DMS53 (cell line): ENCODE results near the gene MAPKAPK2.

Experiments used
- DNase-seq: peaks from one replicate; lab custom pipeline; 2025; lab: John Stamatoyannopoulos, UW

The MAPKAPK2 gene

GRCh38 chr1:206722751-206723461 lies 38.2 kb downstream of the MAPKAPK2 start:
- no peak for DNase-seq

DNA sequence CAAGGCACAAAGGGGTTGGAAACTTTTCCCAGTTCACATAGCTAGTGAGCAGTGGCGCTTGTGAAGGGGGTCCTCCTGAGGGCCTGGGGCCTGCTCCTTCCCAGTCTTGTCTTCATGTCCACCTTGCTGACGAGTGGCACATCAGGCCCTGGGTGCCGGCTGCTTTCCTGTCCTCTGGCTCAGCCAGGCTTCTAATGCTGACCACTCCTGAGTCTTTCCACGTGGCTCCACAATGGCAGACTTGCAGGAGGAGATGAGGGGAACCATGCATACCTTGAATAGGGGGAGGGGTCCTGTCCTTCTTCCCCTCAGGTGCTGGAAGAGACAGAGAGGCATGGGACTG lies 38.7 kb downstream of the MAPKAPK2 start:
- no peak for DNase-seq

GRCh38 chr1:206723805-206724472 lies 39.2 kb downstream of the MAPKAPK2 start:
- no peak for DNase-seq

DNA sequence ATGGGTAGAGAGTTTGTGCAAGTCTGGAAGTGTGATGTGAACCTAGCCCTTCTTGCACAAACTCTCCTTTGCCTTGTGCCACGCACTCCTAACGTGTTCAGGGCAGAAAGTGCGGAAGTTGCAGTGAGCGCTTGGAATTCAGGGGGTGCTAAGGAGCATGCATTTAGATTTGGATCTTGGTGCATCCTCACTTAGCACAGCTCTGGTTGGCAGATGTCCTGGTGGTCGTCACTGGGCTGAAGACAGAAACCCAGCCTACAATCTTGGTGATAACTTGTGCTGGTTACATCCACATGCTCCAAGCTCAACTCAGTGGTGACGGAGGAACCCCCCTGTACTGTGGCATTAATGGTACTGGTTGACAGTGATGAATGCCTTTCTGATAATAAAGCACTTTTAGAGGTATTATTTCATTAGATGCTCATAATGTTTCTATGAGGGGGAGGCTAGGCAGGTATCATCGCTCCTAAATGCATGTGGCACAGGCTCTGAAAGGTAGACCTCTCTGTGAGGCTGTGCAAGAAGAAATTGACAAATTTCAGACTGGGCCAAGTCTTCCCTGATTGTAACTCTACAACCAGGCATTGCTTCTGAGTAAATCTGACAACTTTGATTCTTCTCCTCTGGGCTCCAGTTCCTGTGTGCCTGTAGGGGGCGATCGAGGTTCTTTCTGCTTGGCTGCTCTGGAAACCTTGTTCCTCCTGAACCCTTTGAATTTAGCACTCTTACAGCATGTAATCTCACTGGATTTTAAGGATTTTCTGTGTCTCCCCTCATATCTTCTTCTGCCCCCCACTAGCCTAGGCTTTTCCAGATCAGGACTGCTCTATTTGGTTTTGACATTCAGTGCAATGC lies 40.6 kb downstream of the MAPKAPK2 start:
- peak; percentile 68 for DNase-seq

- no peak for DNase-seq
These were observed 43.4 kb downstream of the MAPKAPK2 start for GRCh38 chr1:206727981-206728696.

GRCh38 chr1:206728697-206728987 lies 43.9 kb downstream of the MAPKAPK2 start:
- no peak for DNase-seq

- DNase-seq: no peak
These were observed 44.3 kb downstream of the MAPKAPK2 start for GRCh38 chr1:206729050-206729449.

DNA sequence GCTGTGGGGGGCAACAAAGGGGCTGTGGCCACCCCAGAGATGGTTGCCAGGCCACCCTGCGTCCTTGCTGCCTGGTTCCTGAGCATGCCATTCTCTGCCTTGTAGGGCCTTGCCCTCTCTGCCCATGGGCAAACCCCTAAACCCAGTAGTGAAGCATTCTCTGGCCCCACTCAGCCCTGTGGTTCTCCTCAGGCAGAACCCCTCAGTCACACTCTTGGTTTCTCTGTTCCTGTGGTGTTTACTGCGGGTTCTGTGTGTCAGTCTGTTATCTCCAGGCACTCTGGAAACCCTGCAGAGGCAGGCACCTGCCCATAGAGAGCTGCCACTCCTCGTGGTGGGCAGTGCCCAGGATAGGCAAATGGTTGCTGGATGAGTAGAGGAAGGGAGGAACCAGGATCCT lies 44.8 kb downstream of the MAPKAPK2 start:
- no peak for DNase-seq

GRCh38 chr1:206732508-206732907 lies 47.8 kb downstream of the MAPKAPK2 start:
- DNase-seq: no peak

DNA sequence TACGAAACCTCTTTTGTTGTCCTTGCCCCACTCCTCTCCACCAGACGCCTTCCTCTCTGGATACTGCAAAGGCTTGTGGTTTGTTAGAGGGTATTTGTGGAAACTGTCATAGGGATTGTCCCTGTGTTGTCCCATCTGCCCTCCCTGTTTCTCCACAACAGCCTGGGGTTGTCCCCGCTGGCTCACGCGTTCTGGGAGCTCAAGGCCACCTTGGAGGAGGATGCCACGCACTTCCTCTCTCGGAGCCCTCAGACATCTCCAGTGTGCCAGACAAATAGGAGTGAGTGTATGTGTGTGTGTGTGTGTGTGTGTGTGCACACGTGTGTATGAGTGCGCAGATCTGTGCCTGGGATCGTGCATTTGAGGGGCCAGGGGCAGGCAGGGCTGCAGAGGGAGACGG lies 48.3 kb downstream of the MAPKAPK2 start:
- DNase-seq: no peak

DNA sequence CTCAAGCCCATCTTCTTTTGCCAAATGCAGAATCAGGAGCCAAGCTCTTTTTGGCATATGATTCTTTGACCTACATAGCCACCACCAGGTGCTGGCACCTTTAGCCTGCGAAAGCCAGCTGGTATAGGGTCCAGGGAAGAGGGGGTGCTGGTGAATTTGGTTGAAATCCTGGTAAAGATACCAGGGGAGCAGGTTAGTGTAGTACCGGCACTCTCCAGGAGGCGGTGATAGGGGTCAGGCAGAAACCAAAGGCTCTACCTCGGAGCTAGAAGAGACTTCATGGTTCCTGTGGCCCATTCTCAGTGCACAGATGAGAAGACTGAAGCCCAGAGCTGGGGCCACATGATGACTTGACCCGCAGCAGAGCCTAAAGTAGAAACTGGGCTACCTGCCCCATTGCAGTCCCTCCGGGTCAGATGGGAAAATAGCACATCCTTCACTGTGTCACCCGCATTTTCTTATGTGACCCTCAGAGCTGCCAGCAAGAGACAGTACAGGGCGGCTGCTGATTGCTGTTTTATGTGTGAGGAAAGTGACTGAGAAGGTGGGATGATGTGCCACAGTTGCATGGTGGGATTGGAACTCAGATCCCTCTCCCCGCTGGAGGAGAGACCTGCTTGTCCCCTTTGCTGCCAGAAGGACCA lies 49.9 kb downstream of the MAPKAPK2 start:
- peak; percentile 72 for DNase-seq

GRCh38 chr1:206735553-206736031 lies 50.9 kb downstream of the MAPKAPK2 start:
- DNase-seq: no peak

DNA sequence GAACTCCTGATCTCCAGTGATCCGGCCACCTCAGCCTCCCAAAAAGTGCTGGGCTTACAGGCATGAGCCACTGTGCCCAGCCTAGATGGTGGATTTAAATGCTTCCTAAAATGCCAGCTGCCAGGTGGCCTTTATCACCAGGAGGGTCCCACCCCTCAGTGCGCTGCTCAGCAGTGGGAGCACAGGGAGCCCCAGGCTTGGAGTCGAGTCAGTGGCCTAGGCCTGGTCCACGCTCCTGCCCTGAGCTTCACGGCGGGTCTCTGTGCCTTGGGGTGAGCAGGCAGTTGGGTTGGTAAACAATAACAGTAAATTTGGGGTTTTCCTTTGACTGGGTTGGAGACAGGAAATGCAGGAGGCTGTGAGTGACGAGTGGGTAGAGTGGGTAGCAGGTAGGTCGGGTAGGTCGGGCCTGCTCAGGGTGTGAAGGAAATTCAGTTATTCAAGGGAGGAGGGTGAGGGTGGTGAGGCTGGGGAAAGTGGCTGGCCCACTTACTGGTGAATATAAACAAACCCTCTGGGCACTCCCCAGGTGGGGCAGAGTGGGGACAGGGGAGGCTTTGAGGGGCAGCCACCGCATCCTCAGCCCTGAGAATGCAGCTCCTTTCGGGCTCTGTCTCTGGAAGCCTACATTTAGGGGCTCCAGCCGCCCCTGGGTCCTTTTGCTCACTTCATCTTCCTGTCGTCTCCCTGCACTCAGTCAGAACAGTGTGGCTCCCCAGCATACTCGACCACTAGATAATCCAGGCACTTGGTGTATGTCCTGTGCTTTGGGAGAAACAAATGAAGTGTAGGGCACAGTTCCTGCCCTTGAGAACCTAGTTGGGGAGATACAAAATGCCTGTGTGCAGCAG lies 52.4 kb downstream of the MAPKAPK2 start:
- DNase-seq: no peak

GRCh38 chr1:206737729-206738201 lies 53.1 kb downstream of the MAPKAPK2 start:
- DNase-seq: no peak

GRCh38 chr1:206738370-206739366 lies 54.0 kb downstream of the MAPKAPK2 start:
- DNase-seq: peak; percentile 47

DNA sequence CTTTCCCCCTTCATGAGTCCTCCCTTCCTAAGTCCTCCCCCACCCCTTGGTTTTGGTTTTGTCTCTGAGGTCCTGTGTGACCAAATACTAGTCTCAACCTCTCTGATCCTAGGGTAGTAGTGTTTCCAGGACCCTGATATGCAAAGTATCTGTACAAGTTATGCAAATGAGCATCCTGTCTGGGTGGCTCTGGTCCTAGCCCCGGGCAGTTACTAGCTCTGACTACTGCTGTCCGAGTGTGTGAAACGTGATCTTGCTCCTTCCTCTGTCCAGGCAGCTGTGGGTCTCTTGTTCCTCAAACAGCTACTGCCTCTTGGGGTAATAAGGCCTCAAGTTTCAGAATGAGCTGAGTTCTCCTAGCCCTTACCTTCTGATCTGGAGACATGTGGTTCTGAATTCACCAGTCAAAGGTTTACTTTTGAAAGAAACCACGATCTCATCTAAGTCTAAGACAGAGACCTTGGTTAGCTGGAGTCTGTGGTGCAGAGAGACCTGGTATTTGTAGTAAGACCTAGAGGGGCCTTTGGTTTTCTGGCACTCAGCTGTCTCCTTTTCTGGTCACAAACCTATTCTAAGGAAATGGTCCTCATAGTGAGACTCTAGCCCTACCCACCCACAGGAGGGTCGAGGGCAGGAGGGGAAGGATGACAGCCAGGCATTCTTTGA lies 54.8 kb downstream of the MAPKAPK2 start:
- DNase-seq: no peak

DNA sequence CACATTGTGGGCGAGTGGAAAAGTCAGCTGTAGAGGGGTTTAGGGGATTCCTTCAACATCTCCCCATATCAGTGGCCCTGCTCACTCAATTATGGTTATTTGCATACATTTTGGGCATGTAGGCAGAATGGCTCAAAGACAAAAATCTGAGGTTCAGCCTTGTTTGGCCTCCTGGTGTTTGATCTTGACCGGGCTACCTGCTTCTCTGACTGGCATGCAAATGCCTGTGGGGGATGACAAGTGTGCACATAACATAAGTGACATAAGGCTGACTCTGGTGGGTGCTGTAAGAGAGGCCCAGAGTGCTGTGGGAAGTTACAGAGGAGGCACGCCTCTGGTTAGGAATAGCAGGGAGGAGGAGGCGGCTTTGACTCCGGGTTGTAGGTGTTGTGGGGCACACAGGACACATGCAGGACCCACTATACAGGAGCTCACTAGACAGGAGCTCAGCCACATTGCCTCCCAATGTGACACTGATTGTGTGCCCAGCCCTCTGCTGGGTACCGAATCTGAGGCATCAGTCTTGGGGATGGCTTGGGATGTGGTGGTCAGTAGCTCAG lies 56.5 kb downstream of the MAPKAPK2 start:
- DNase-seq: no peak

- no peak for DNase-seq
These were observed 58.1 kb downstream of the MAPKAPK2 start for GRCh38 chr1:206742719-206743383.
